Stimulated activated CD4-positive, alpha-beta T cell treated with anti-CD3 and anti-CD28 coated beads, Interleukin-2, amount 100 ng/mL, for 4 hours (primary cell): ENCODE data around the gene APCDD1L.

Source experiments
- DNase-seq: peaks from one replicate; pipeline ENCODE4 v3.0.0-alpha.2; 2020; ENCODE audit warnings: low read depth

APCDD1L gene

GRCh38 chr20:58515233-58516212, at the start of gene APCDD1L:
Gene APCDD1L, minus strand, starts transcription at chr20:58515399. Its CDS starts 692 bp downstream, at chr20:58514707.
- DNase-seq = no peak

DNA sequence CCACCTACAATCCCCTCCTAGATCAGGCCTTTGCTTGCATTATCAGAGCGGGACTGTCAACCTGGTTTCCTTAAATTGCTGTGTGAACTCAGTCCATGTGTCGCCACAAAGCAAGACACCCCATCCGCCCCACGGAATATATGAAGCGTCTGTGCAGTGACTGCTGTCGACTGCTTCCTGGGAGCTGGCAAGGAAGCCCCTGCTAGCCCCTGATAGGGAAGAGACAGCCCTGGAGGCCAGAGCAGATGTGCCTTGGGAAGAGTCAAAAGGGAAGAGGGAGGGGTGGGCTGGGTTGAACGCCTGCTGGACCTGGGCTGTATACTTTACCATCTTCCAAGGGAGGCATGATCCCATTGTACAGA, 44.1 kb upstream of the APCDD1L start:
- DNase-seq = no peak

DNA sequence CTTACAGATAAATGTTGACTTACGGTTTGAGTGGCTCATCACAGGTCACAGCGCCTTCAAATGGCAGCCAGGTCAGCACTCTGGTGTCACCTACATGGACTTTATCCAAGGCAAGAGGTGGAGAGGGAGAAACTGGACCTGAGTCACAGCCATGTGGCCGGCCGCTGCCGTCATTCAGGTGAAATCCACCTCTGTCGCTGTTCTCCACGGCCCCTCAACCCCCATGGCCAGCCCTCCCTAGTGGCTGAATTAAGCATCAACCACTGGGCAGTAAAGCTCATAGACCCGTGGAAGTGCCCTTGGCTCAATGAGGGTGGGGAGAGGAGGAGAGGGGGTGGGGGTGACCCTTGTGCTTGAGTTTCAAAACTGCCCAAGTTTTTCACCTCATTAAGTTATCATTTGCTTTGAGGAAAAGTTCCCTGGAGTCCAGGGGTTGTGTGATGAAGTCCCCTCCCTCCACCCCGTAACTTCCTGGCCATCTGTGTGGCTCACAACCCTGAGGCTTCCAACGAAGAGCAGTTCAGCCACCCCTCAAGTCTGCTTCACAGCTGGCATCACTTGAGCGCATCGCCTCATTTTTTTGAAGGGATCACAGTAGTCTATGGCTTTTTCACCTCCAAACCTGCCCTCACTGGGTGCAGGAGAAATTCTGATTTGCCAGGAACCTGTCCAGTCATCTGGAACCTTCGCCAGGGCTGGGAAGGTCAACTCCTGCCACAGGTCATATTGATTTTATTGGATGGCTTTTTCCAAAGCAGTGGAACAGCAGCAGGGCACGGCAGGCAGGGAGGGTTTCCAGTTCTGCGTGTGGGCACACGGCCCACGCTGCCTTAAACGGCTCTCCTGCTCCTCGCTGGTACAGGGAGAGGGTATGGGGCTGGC, 43.5 kb upstream of the APCDD1L start:
- DNase-seq = no peak

- no peak for DNase-seq
These were observed 42.6 kb upstream of the APCDD1L start for GRCh38 chr20:58557733-58558342.

- no peak for DNase-seq
These were observed 41.8 kb upstream of the APCDD1L start for GRCh38 chr20:58556961-58557360.

DNA sequence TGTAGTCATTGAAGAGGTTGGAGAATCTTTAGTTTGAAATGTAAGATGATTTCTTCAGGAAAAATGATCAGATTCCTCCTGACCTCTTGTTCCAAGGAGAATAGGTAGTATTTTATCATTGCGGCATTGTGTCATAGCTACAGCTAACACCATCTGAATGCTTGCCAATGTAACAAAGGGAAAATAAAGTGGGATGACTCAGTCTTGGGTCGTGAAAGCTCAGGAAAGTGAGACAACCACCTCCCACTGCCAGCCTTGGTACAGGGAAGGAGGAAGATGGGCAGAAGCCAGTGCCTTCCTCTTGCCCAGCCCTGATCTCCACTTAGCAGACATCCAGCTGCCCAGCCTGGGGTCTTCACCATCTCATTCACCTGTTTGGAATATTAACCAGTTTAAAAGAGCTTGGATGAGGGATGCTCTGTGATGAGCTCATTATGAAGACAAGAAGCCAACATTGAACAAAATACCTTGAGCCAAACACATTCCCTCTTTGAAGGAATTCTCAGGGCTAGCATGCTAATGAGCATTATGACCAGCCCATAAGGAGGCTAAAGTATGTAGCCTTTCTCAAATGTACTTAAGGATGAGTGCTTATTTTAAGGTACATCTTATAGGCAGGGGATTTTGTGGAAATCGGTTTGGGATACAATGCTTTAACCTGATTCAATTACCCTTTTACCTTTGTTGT, 40.0 kb upstream of the APCDD1L start:
- no peak for DNase-seq

GRCh38 chr20:58554541-58554940, 39.3 kb upstream of the APCDD1L start:
- DNase-seq = no peak

DNA sequence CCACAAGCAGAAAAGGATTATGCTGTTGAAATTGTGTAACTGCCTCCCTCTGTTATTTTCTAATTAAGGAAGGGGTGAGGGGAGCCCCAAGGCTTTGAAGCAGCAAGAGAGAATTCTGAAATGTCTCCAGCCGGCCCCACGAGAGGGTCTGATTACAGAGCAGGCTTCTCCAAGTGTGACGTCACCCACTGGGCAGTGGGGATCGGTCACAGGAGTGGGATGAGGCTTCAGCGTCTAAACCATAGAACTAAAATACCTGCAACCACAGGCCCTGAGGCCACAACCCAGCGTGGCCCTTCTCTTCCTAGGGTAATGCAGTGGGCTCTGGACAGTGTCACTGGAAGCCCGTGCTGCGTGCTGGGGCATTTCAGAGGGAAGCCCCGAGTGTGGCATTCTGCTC, 38.6 kb upstream of the APCDD1L start:
- DNase-seq = no peak

DNA sequence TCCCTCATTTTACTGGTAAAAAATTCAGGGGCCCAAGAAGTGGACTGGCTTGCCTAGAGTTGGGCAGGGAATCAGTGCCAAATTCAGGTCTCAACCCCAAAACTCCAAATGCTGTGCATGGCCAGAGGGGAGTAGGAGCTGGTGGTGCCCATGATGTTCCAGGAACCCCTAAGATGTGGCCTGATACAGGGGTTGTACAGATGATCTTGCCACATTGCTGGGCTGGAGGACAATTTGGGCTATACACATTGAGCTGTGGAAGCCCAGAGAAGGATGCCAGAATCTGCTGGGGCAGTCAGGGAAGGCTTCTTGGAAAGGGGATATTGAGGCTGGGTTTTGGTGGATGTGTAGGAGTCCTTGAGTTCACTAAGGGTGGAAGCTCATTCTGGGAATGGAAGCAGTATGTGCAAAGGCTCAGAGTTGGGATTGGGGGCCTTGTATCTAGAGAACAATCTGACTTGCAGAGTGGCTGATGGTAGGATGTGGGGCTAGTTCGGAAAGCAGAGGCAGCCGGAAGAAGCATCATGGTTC, 38.0 kb upstream of the APCDD1L start:
- no peak for DNase-seq

DNA sequence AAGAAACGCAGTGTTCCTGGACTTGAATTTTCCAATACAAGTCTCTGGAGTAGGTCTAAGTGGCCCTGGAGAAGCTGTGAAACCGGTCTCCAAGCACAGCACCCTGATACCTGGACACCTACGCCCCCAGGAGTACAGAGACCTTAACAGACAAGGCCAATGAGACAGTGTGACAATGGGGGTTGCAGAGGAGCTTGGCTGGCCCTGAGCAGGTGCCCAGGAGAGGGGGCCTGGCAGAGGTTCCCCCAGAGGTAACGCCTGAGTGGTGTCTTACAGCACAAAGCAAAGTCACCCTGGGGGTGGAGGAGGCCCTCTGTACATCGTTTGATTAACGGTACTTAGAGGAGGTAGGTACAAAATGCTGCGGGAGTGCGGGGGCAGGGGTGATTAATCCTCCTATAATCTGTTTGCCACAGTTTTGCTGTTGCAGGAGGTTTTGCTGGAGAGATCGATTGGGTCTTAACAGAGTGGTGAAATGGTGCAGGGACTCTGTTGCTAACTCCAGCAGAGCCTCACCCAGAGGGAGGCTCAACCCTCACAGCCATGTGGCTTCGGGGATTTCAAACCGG, 37.3 kb upstream of the APCDD1L start:
- no peak for DNase-seq

- DNase-seq = no peak
These were observed 36.4 kb upstream of the APCDD1L start for GRCh38 chr20:58551631-58552030.

- no peak for DNase-seq
These were observed 35.3 kb upstream of the APCDD1L start for GRCh38 chr20:58550275-58551059.

- no peak for DNase-seq
These were observed 34.3 kb upstream of the APCDD1L start for GRCh38 chr20:58549231-58550209.

- DNase-seq = no peak
These were observed 32.6 kb upstream of the APCDD1L start for GRCh38 chr20:58547623-58548475.

GRCh38 chr20:58546756-58547622, 31.8 kb upstream of the APCDD1L start:
- no peak for DNase-seq

GRCh38 chr20:58546416-58546711, 31.2 kb upstream of the APCDD1L start:
- no peak for DNase-seq
